HG03439 (cell line): ENCODE measurements around the gene FECH.
"Not testable (repeated sequence)": the region's sequence is repeated elsewhere in the genome, so short reads cannot be mapped to it uniquely, and the experiment has no call there.

Experiments used
- ATAC-seq: cut with Tn5 transposase; IDR thresholded peaks from one replicate; pipeline ENCODE4 v1.9.1; 2021; ENCODE audit warnings: mild to moderate bottlenecking, moderate library complexity; ENCODE audit not compliant: unreplicated experiment

Gene FECH

GRCh38 chr18:57533006-57533867, 53.3 kb downstream of the FECH start:
- no peak for ATAC-seq

DNA sequence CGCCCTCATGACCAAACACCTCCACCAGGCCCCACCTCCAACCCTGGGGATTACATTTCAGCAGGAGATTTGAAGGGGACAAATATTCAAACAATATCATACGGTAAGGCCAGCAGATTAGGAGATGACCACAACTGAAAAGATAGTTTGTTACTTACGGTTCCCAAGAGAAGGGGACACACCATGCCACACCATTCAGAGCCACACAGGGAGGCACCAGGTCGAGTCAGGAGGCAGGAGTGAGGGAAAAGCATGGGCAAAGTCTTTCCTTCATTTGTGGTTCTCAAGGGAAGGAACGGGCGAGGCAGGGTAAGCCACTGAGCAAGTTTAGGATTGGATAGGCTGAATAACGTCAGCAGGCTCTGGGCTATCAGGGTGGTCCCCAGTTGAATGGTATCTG, 57.4 kb downstream of the FECH start:
- no peak for ATAC-seq

GRCh38 chr18:57527556-57528229, 58.8 kb downstream of the FECH start:
- ATAC-seq, result no peak

DNA sequence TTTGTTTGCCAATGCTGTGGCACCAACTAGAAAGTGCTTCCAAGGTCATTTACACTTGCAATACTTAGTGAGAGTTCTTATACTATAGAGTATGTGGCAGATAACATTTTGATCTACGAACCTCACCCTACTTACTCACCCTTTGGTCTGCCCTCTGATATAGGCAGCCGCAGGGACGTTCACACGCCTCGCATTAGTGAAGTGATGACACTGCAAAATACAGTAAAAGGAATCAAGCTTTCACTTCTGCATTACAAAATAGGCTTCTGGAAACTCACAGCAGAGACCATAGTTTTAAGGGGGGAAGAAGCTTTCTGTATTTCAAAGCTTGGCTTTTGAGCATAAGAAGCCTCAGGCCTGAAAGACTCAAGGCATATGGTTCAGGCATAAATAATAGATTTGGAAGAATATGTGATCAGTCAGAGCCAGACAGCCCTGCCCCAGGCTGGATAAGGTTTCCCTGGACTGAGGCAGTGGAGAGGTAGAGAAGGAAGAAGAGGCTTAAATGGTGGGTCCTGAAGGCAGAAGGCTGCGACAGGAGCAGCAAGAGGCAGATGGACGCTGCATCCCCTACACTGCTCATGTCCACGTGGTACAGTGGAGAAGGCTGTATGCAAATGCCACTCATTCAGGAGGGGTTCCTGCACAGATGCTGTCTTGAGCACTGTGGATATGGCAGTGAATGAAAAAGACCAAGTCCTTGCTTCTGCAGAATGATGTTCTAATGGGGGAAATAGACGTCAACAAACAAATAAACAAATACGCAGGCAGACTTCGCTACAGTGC, 63.1 kb downstream of the FECH start:
- ATAC-seq, result no peak

DNA sequence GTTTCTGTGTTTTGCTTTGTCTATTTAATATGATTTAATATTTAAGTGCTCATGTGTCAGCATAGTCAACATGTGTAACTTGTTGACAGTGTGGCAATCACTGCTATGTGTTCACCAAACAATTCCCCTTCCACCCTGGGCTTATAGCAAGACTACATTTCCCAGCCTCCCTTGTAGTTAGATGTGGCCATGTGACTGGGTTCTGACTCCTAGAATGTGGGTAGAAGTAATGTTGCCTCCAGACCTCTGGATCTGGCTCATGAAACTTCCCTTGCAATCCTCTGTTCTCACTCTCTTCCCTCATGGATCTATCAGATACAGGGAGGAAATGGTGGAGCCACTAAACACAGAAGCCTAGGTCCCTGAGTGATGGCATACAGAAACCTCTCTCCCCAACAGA, 64.2 kb downstream of the FECH start:
- ATAC-seq, result not testable (repeated sequence)

DNA sequence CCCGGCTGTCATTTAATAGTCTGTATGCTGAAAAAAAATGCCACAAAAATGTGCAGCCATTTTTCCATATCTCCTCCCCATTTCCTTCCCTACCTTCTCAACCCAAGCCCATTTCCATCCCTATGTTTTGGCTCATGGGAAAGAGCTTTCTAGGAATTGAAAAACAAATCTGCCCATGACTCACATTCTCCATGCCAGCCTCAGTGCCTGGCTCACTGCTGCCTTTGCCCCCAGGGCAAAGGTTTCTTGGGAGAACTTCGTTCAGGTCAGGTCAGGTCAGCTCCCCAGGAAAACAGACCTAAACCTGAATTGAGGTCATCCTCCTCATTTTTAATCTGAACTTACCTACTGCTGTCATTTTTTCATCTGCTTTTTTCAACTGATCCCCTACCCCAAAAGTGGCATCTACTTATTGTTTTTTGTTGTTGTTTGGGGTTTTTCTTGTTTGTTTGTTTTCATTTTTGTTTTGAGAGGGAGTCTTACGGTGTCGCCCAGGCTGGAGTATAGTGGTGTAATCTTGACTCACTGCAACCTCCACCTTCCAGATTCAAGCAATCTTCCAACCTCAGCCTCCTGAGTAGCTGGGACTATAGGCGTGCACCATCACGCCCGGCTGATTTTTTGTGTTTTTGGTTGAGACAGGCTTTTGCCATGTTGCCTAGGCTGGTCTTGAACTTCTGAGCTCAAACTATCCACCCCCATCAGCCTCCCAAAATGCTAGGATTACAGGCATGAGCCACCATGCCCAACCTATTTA, 66.7 kb downstream of the FECH start:
- ATAC-seq, result no peak

DNA sequence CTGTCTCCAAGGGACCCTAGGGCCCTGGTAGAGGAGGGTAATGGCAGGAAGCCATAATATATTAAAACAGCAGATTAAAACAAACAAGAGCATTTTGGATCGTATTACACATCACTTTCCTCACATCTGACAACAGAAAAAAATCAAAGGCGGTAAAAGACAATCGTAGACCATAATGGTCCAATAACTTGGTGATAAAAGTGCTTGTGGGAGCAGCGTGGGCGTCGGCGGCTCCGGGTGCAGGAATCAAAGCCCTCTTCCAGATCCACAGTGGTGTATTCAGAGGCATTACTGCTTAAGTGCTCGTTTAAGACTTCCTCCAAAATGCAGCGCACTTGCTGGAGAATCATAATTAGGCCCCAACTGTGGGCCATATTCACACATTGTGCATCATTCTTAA, 68.0 kb downstream of the FECH start:
- ATAC-seq, result no peak

DNA sequence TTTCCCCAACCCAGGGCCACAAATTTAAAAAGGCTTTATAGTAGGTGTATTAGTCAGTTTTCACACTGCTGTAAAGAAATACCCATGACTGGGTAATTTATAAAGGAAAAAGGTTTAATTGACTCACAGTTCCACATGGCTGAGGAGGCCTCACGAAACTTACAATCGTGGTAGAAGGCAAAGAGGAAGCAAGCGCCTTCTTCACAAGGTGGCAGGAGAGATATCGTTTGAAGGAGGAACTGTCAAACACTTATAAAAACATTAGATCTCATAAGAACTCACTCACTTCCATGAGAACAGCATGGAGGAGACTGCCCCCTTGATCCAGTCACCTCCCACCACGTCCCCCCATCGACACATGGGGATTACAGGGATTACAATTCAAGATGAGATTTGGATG, 70.4 kb downstream of the FECH start:
- no peak for ATAC-seq

DNA sequence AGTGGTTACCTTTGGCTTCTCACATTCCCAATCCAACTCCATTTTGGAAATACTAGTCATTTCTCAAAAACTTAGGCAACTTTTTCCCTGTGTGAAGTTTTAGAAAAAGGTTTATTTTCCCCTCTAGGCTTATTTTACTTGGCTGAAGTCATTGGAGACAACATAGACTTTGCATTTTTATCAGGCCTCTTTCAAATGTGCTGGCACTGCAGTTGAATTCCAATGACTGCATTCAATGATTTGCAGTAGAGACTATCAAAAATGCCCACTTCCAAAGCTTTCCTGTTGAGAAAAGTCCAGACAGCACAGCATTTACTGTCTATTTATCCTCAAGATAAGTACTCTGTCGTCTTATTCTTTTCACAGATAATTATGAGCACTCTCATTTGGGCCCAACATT, 81.3 kb downstream of the FECH start:
- ATAC-seq, result no peak

DNA sequence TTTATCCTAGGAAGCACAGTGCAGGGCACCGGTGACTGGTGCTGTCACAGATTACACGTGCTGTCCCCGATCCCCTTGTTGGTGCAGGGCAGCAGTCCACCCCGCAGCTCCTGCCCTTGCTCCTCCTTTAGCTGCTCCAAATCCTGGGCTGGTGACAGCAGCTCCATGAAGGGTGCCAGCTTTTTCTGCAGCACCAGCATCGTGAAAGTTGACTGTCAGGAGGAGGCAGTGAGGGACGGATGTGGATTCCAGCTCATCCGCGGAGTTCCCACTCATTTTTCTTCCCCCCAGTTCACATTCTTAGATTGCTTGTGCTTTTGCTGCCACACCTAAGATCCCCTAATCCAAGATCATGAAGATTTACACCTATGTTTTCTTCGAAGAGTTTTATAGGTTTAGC, 83.9 kb downstream of the FECH start:
- no peak for ATAC-seq

GRCh38 chr18:57498682-57499256, 87.7 kb downstream of the FECH start:
- no peak for ATAC-seq
